HG02798 (cell line): ENCODE measurements around the gene LPO.

Source experiments
- ATAC-seq: cut with Tn5 transposase; IDR thresholded peaks from one replicate; pipeline ENCODE4 v1.9.1; 2021; ENCODE audit warnings: mild to moderate bottlenecking; ENCODE audit not compliant: unreplicated experiment, poor library complexity

LPO gene

GRCh38 chr17:58302171-58302918 lies 64.0 kb downstream of the LPO start:
- no peak for ATAC-seq

- no peak for ATAC-seq
These were observed 64.7 kb downstream of the LPO start for GRCh38 chr17:58302919-58303585.

GRCh38 chr17:58303971-58304749 lies 65.8 kb downstream of the LPO start:
- ATAC-seq: peak; percentile 65

- ATAC-seq: no peak
These were observed 66.5 kb downstream of the LPO start for GRCh38 chr17:58304750-58305486.

GRCh38 chr17:58305626-58306025 lies 67.2 kb downstream of the LPO start:
- no peak for ATAC-seq

- no peak for ATAC-seq
These were observed 68.0 kb downstream of the LPO start for GRCh38 chr17:58306131-58306951.

- no peak for ATAC-seq
These were observed 69.2 kb downstream of the LPO start for GRCh38 chr17:58307468-58308172.

- ATAC-seq: no peak
These were observed 70.0 kb downstream of the LPO start for GRCh38 chr17:58308173-58308984.

- ATAC-seq: no peak
These were observed 70.9 kb downstream of the LPO start for GRCh38 chr17:58308985-58309917.

GRCh38 chr17:58309918-58310259 lies 71.5 kb downstream of the LPO start:
- no peak for ATAC-seq

- ATAC-seq: no peak
These were observed 72.4 kb downstream of the LPO start for GRCh38 chr17:58310511-58311428.

GRCh38 chr17:58311429-58311894 lies 73.1 kb downstream of the LPO start:
- ATAC-seq: no peak

- ATAC-seq: no peak
These were observed 73.7 kb downstream of the LPO start for GRCh38 chr17:58312021-58312630.

- no peak for ATAC-seq
These were observed 74.4 kb downstream of the LPO start for GRCh38 chr17:58312829-58313228.

GRCh38 chr17:58313815-58314705 lies 75.7 kb downstream of the LPO start:
- no peak for ATAC-seq
